BJ (cell line): ENCODE results near the gene STK11IP. TPM values are rescaled to one million over a fixed set of nuclear protein-coding genes. Genes with fewer than 3 reads are reported as not detected.

Experiments used
- CTCF ChIA-PET: fragments of 350-600 bp; formaldehyde crosslinking; extraction: SDS; loops from one replicate; lab custom pipeline; 2021; ENCODE audit warnings: antibody characterized with exemption, inconsistent platforms; lab: Yijun Ruan, JAX
- POLR2A ChIA-PET: fragments of 300-600 bp; sonication (Branson Sonifier 250); formaldehyde crosslinking; extraction: SDS; loops from one replicate; lab custom pipeline; 2021; ENCODE audit warnings: antibody characterized with exemption; lab: Charles Lee
- DNase-seq: peaks from one replicate; pipeline ENCODE4 v3.0.0-alpha.2; 2011; ENCODE audit warnings: low read depth
- H3K27me3 ChIP-seq: 2 replicates; pipeline ENCODE4 v1.6.0; 2011; ENCODE audit warnings: low read length; ENCODE audit not compliant: control insufficient read depth, insufficient read depth
- H3K36me3 ChIP-seq: 2 replicates; pipeline ENCODE4 v1.5.1; 2011; ENCODE audit warnings: low read length; ENCODE audit not compliant: control insufficient read depth, insufficient read depth
- H3K4me3 ChIP-seq: 2 replicates; pipeline ENCODE4 v1.5.1; 2011; ENCODE audit warnings: low read depth, mild to moderate bottlenecking, control low read depth, low read length
- CTCF ChIP-seq: IDR thresholded peaks from 2 replicates; pipeline ENCODE4 v1.5.1; 2011; ENCODE audit warnings: low read depth, mild to moderate bottlenecking, control low read depth, inconsistent platforms, low read length, moderate library complexity; ENCODE audit not compliant: insufficient read depth
- polyA plus RNA-seq: library from polyadenylated mRNA; depleted of rRNA; stranded (reverse); fragments of >200 nt; gene quantifications from 2 replicates; pipeline ENCODE4 v1.2.3, GENCODE V29; 2011

STK11IP gene
- polyA plus RNA-seq, 1 experiment: 21.0 TPM

GRCh38 chr2:219563271-219563928 lies 34.3 kb upstream of the STK11IP start:
- Histone ChIP-seq H3K4me3 (no peak overlapping the region), H3K27me3 (no peaks in the 10 kb centered on the region), H3K36me3 (peaks cover 19% of the 10 kb centered on the region)
- ChIA-PET CTCF (interaction anchor here (1.3 kb wide), 1 partner anchor 19 kb away, joined by 3 read pairs; the partner anchor contains the start of genes CHPF and TMEM198), POLR2A (no interaction called here)
- TF ChIP-seq CTCF: no peak
- no peak for DNase-seq

GRCh38 chr2:219565130-219566080 lies 32.3 kb upstream of the STK11IP start:
- Histone ChIP-seq H3K27me3 (no peaks in the 10 kb centered on the region), H3K36me3 (peaks cover 21% of the 10 kb centered on the region), H3K4me3 (no peak overlapping the region)
- ChIA-PET POLR2A (no interaction called here), CTCF (no interaction called here)
- no peak for DNase-seq
- no peak for TF ChIP-seq CTCF

- ChIA-PET POLR2A (no interaction called here), CTCF (interaction anchor here (1.1 kb wide), 1 partner anchor 25 kb away, joined by 3 read pairs; no protein-coding TSS in a partner anchor)
- Histone ChIP-seq H3K36me3 (peaks cover 21% of the 10 kb centered on the region), H3K27me3 (no peaks in the 10 kb centered on the region), H3K4me3 (no peak overlapping the region)
- no peak for DNase-seq
- no peak for TF ChIP-seq CTCF
Measured at GRCh38 chr2:219566640-219567039, 31.0 kb upstream of the STK11IP start.

GRCh38 chr2:219567131-219567530 lies 30.5 kb upstream of the STK11IP start:
- no peak for TF ChIP-seq CTCF
- H3K4me3 ChIP-seq: no peak overlapping the region
- DNase-seq: no peak
- ChIA-PET CTCF (interaction anchor here (1.1 kb wide), 1 partner anchor 25 kb away, joined by 3 read pairs; no protein-coding TSS in a partner anchor), POLR2A (no interaction called here)
- peaks cover 19% of the 10 kb centered on the region for H3K36me3 ChIP-seq
- H3K27me3 ChIP-seq: no peaks in the 10 kb centered on the region

GRCh38 chr2:219567791-219568361 lies 29.8 kb upstream of the STK11IP start:
- no peak for TF ChIP-seq CTCF
- Histone ChIP-seq H3K27me3 (no peaks in the 10 kb centered on the region), H3K4me3 (no peak overlapping the region), H3K36me3 (peaks cover 18% of the 10 kb centered on the region)
- ChIA-PET POLR2A (no interaction called here), CTCF (interaction anchor here (0.9 to 1.1 kb wide), 2 partner anchors 24 to 26 kb away, joined by 3 read pairs; partner anchors contain the start of genes CHPF and TMEM198)
- DNase-seq: no peak
